HG03108 (cell line): ENCODE data around the gene NUDT13.

ENCODE experiments used
- ATAC-seq: cut with Tn5 transposase; IDR thresholded peaks from one replicate; pipeline ENCODE4 v1.9.1; 2021; ENCODE audit warnings: moderate library complexity; ENCODE audit not compliant: unreplicated experiment

NUDT13 gene

DNA sequence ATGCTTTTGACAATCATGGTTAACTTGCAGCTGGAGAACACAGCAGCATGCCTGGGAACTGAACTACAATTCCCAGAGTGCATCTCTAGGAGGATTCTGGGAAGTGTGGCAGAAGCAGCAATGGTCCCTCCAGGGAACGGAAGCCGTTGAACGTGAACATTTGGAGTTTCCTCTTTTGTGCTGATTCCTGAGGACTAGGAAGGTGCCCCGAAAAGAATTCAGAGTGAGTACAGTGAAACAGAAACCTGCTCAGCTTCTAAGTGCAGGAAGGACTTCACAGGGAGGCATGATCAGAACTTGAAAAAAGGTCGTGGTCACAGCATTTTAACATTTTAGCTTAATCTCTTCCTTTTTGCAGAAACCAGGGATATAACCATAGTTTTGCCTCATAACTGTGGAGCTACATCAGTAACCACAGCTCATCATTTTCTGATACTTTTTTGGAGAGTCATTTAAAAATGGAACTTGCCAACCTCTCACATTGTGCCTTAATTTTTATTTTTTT is at the start of gene NUDT13:
NUDT13 (plus strand) TSS at position 111 of the 505 bp plus-strand sequence. CDS start 3,911 bp downstream, outside the sequence.
- ATAC-seq, result peak; percentile 73

DNA sequence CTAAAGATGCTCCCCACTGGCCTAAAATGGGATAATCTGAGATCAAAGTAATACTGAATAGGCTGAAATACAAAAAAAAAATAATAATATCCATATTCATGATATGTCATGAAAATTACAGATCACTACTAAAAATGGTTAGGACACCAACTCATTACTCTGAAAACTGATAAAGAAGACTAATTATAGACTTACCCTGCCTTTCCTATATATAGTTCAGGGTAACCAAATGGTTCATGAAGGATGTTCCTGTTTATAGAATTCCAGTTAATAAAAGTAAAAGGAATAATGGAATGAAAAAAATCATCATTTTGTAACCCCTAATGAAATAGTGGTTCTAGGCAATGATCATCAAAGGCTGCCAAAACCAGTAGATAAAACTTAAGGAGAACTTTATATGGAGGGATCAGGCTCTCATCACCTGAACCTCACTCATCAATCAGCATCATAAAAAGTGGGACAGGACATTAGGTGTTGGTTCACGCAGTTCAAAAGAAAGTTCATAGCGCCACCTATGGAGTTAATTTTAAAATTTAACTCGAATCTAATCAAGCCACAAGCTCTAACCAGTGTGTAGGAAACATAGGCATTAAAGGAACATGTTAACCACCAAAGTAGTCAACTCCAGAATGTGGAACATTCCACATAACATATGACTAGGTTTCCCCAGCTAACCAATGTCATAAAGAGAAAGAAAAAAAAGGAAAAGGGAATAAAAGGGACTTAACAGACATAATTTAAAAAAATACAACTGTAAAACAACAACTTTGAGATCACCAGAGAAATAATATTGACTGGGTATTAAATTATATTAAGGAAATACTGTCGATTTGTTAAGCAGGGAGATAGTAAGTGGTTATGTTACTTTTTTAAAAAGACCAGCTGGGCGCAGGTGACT is 49.3 kb upstream of the NUDT13 start:
- no peak for ATAC-seq

DNA sequence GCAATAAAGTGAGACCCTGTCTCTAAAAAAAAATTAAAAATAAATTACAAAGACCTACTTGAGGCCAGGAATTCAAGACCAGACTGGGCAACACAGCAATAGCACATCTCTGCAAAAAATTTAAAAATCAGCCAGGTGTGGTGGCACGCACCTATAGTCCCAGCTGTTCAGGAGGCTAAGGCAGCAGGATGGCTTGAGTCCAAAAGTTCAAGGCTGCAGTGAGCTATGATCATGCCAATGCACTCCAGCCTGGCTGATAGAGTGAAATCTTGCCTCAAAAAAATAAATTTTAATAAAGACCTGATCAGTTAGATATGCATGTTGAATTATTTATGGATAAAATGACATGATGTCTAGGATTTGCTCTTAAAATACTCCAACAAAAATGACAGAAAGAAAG is 48.5 kb upstream of the NUDT13 start:
- no peak for ATAC-seq

DNA sequence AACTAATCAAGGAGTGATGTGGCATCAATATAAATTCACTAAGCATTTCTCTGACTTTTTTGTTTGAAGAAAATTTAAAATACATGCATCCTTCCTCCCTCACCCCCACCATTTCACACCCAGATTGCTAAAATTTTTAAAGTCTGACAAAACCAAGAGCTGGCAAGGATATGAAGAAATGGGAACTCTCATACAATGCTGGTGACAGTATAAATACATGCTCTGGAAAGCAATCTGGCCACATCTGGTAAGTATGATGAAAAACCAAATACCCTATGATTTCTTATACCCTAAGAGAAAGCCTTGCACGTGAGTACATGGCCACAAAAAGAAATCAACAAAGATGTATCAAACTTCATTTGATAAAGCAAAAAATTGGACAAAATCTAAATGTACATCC is 44.8 kb upstream of the NUDT13 start:
- ATAC-seq, result no peak

DNA sequence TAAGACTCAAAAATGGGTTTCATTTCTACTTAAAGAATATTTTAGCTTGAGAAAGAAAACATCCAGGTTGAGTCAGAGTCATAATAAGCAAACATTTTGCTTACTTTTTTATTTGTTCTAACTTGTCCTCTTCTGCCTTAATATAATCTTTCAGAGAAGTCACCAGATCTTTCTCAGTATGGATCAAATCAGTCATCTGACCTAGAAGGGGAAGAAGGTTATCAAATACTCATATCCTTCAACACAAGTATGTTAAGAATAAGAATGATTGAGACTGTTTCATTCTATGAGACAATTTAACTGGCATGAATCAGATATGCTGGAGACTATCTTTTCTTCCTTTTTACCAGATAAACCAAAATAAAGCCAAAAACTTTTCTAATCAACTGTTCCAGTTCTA is 36.6 kb upstream of the NUDT13 start:
- ATAC-seq, result no peak

DNA sequence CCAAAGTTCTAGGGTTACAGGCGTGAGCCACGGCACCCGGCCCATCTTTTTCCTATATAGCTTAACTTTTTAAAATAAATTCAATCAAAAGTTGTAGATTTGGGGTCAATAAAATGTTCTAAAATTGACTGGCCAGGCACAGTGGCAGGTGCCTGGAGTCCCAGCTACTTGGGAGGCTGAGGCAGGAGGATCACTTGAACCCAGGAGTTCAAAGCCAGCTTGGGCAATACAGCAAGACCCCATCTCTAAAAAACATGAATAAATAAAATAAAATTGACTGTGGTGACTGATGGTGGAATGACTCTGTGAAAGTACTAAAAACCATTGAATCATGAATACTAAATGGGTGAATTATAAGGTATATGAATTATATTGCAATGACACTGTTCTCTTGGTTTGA is 34.4 kb upstream of the NUDT13 start:
- no peak for ATAC-seq

DNA sequence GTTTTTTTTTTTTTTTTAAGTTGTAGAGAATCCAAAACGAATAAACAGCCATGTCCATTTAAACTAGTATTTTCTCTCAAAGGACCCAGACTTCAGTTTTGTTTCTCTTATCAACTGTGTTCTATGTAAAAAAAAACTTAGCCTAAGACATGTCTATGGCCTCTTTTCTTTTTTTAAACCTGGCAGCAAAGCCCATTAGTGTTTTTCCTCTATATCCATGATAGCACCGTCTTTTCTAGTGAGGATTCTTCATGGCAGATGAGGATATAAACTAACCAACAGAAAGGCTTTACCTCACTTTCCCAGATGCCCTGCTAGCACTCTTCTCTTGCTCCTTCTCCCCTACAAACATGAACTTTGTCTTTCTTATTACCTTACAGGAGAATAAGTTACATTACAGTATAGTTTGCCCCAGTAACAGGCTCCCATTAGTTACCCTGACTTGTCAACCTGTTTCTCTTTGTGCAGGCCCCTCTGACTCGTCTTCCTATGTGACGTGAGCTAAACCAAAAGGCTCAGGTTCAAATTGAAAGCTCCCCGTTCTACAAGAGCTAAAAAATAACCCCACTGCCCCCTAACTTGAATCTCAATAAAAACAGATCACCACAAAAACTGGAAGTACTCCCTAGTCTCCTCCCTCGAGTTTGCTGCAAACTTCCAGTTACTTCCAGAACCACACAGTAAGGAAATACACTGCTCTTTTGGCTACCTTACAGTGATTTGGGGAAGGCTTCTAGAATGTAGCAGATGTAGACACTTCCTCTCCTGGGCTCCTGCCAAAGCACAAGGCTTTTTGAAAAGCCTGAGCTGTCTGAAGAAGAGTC is 33.7 kb upstream of the NUDT13 start:
- no peak for ATAC-seq

DNA sequence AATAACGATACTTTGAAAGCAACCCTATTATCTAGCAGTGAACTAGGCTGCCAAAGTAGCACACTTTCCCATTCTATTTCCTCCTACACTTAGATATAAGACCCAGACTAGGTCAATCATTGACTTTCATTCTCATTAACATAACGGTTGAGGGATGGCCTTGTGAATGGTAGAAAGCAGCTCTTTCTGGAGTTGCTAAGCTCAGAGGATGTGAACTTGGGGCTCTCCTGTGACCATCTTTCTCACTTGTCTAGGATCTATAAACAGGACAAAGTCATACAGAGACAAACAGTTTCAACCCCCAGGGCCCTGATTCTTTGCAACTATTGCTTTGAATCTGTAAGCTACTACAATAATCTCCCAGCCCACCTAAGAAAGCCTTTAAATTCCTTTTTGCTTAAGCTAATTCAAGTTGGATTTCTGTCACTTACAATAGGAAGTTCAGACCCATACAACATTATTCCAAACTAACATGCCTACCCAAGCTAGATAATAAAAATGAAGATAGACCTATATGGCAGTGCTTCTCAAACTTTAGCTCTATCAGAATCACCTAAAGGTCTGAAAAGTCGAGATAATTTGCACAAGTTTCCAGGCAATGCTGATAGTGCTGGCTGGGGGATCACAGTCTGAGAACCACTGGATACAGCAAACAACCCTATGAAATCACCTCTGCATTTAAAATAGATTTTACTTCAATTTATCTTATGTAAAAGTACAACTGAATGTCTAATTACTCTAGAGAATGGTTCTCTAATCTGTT is 30.3 kb upstream of the NUDT13 start:
- peak; percentile 77 for ATAC-seq

DNA sequence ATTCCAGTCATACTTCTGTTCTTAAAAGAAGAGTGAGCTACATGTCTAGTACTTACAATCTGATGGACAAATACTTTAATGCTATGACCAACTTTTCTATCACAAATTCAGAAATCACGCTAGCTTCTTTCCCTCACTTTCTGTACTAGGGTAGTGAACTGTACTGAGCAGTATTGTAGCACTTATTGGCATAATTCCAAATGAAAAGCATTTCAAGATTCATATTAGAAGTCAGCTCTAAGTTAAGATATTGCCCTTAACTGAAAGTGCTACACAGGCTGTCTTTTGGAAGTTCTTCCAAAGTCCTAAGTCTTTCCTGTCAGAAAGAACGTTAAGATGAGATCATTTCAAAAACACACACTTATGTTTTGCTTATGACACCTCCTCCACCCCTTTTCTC is 27.0 kb upstream of the NUDT13 start:
- ATAC-seq, result no peak

DNA sequence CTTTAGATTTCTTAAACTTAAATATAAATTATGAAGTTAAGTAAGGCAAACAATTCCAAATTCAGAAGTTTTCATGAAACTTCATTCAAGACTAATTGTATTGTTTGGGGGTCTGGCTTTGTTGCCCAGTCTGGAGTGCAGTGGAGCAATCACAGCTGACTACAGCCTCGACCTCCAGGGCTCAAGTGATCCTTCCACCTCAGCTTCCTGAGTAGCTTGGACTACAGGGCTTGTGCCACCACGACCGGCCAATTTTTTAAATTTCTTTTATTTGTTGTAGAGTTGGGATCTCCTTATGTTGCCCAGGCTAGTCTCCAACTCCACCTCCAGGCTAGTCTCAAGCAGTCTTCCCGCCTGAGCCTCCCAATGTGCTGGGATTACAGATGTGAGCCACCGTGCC is 26.0 kb upstream of the NUDT13 start:
- ATAC-seq, result no peak

DNA sequence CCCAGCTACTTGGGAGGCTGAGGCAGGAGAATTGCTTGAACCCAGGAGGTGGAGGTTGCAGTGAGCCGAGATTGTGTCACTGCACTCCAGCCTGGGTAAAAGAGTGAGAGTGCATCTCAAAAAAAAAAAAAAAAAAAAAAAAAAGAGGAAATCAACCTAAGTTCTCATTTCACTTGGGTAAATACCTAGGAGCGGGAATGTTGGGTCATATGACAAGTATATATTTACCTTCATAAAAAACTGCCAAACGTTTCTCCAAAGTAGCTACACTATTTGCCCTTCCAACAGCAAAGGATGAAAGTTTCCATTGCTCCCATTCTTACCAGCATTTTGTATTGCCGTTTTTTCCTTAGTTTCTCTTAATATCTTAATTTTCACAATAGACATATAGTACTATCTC is 23.4 kb upstream of the NUDT13 start:
- no peak for ATAC-seq

DNA sequence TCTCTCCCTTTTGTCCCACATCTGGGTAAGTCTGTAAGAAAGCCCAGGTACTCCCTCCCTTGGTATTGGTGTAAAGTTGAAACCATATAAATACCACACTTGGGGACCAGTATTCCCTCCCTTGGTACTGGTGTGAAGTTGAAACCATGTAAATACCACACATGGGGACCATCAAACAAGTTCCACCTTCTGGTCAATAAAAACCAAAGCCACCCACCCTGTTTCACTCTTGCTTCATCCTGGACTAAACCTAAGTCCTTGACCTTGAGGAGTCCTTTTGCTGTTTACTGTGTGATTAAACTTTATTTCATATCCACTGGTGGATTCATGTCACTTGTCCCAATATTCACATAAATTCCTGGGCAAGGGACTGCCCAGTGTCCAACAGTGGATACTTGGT is 22.0 kb upstream of the NUDT13 start:
- ATAC-seq, result no peak

DNA sequence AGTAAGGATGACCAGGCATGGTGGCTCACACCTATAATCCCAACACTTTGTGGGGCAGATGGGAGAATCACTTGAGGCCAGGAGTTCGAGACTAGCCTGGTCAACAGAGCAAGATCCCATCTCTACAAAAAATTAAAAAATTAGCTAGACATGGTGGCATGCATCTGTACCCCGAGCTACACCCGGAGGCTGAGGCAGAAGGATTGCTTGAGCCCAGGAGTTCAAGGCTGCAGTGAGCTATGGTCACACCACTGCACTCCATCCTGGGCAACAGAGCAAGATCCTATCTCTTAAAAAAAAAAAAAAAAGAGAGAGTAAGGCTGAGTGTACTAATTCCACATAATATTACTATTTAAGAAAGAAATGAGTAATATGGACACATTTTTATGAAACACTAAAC is 17.4 kb upstream of the NUDT13 start:
- no peak for ATAC-seq

DNA sequence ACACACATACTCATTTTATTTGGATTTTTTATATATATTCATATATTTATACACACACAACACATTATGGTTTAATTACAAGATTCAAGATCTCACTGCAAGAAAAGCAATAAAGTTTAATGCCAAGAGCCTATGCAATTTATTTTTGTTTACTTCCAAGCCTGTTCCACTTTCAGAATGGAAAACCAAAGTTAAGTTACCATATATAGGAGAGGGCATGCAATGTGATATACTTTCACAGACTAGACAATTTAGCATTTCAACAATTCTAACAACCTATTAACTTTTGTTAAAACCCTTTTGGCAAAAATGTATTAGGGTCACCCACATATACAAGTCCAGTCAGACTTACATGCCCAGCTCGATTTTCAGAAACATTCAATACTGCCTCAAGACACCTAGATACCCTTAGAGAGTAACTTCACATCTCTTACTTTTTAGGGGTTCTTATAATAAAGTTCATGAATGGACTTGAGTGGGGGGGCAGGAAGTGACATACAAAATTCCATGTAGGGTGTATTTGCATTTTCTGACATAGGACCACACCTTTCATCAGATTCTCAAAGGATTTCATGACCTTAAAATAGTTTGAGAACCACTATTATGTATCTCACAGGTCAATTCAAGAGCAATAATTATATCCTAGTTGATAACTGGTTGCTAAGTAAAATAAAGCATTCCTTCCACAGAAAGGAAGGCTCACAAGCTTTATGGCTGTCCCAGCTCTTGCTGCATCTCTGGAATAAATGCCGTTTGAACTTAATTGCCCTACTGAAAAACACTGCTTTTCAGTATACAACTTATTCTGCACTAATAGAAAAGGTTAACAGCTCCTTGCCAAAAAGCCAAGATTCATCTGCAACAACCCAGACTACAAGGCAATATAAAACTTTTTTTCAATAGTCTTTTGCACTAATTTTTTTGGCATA is 16.1 kb upstream of the NUDT13 start:
- ATAC-seq, result no peak

DNA sequence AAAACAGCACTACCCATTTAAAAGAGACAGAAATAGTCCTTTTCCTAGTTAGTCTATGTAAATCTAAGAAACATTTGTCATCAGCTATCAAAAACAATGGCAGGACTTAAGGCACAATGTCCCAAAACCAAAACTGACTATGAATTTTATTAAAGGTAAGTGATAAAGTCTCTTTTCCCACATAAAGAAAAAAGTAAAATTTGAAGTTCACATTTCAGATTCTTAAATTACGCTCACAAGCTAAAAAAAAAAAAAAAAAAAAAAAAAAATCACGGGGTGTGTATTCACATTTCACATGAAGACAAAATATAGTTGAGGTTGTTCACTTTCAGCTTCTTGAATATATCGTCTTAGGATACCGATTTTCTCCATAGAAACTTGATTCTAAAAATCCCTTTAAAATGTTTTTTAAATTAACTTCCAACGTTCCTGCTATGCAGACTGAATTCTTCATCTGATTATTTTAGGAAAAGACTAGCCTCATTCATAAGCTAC is 15.2 kb upstream of the NUDT13 start:
- ATAC-seq, result no peak

DNA sequence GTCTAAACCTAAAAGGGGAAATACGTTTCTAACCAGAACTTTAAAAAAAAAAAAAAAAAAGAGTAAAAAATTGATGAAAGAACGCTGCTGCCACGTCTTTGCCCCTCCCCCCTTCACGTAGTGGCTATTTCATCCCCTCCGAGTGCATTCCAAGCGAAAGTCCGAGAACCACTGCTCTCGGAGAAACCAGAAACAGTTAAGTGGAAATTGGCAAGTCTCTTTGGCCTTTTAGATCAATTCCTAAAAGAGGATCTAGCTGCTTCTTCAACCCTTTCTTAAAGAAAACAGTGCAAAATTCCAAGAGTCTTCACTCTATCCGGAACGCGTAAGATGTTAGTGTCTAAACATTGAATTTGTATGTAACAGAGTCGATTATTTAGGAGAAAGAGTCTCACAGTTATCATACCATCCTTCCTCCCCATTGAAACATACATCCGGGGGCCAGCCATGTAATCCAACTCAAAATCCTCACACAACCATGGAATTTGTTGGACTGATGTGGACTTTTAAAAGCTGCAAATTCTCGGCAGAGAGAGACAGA is 14.7 kb upstream of the NUDT13 start:
- no peak for ATAC-seq

DNA sequence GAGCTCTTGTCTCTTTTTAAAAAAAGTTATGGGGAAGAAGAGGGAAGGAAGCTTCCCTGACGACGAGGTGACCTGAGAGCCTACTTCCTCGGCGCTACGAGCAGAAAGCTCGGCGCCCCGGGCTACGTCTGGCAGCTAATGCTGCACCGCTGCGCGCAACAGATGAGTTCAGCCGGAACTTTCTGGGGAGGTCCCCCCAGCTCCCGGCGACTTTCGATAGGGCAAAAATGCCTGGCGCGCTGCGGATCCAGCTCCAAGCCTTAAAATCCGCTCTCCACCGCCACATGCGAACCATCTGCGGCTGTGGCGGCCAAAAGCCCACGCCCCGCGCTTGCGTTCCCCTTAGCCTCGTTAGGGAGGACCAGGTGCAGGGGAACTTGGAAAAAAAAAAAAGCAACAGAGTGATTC is 14.2 kb upstream of the NUDT13 start:
- peak; percentile 20 for ATAC-seq

DNA sequence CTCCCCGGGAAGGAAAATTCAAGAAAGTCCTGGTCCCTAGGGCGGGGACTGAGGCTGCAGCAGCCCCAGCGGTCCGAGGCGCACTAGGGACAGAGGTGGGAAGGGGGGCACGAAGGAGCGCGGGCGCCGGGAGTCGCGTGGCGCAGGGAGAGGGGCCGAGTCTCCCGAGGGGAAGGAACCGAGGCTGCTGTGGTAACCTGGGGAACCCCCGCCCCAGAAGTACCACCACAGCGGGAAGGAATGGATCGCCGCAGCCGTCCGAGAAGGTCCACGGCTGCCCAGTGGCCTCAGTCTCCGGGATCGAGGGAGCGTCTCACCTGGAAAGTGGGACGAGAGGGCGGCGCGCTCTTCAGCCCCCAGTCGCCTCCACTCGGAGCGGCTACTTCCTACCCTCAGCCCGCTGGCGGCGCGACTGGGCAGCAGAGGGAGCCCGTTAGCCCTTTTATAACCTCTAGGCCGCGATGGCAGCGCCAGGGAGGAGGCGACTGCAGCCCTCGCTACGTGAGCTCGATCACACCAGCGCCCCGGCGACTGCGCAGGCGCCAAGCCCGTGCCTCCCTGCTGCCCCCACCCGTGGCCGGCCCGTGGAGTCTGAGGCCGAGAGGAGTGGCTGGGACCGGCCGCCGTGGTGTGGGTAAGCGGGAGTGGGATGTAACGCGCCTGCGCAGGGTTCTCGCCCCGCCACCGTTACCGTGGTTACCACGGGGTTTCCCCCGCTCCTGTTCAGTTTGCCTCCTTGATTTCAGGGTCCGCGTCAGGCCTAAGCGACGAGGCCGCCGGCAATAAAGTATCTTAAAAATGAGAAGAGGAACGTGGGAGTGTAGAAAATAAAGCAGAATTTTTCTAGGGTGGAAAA is 13.6 kb upstream of the NUDT13 start, which contains the start of gene P4HA1:
P4HA1 (minus strand) TSS at position 418 of the 856 bp plus-strand sequence. CDS start 21,983 bp downstream, outside the sequence.
- peak; percentile 77 for ATAC-seq

DNA sequence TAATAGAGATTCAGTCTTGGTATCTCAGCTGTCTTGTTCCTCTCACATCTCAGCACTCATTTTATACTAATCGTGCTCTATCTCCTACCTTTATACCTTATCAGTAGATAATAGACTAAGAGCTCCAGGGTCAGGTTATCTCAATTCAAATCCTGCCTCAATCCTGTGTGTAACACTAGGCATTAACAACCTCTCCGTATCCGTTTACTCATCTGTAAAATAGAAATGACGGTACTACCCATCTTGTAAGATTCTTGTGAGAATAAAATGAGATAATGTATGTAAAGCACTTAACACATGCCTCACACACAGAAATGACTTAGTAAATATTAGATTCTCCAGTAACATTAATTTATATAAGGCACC is 13.0 kb upstream of the NUDT13 start:
- ATAC-seq, result peak; percentile 1
